H1 (cell line): ENCODE results near the gene SLC39A11.

Experiments
- ATF2 ChIP-seq: IDR thresholded peaks from 2 replicates; pipeline ENCODE4 v1.6.1; 2012; ENCODE audit warnings: low read length, inconsistent platforms
- CTCF ChIP-seq, 3 experiments: IDR thresholded peaks; 1 replicate in 2 of 3; 2 replicates in 1 of 3; pipeline versions ENCODE4 v1.5.1 to v1.6.1; 2011; ENCODE audit warnings: low read length in 3 of 3, mild to moderate bottlenecking in 3 of 3, inconsistent platforms in 2 of 3, low read depth in 1 of 3, moderate library complexity in 1 of 3; ENCODE audit not compliant: insufficient read depth in 1 of 3; ENCODE audit errors: control extremely low read depth in 1 of 3
- EP300 ChIP-seq, 2 experiments: IDR thresholded peaks; 1 replicate in 1 of 2; 2 replicates in 1 of 2; pipeline ENCODE4 v1.6.1; 2011 to 2012; ENCODE audit warnings: low read depth in 2 of 2, low read length in 2 of 2, mild to moderate bottlenecking in 2 of 2, borderline replicate concordance in 1 of 2, inconsistent platforms in 1 of 2, moderate library complexity in 1 of 2
- EZH2 ChIP-seq: fragments of 200-600 bp; sonication (generic); IDR thresholded peaks from 2 replicates; pipeline ENCODE4 v1.7.1; 2012; ENCODE audit warnings: low read depth, mild to moderate bottlenecking, moderate library complexity, low read length, inconsistent platforms; ENCODE audit not compliant: severe bottlenecking
- HDAC6 ChIP-seq: IDR thresholded peaks from one replicate; pipeline ENCODE4 v1.7.1; 2012; ENCODE audit warnings: low read depth, mild to moderate bottlenecking, inconsistent platforms, low read length, moderate library complexity
- POLR2AphosphoS5 ChIP-seq: IDR thresholded peaks from 2 replicates; pipeline ENCODE4 v1.6.1; 2011; ENCODE audit warnings: low read depth, low read length
- RXRA ChIP-seq: IDR thresholded peaks from 2 replicates; pipeline ENCODE4 v1.6.1; 2011; ENCODE audit warnings: low read depth, mild to moderate bottlenecking, low read length, moderate library complexity; ENCODE audit not compliant: insufficient read depth
- TAF7 ChIP-seq: optimal IDR thresholded peaks from 2 replicates; pipeline ENCODE3; 2011; ENCODE audit warnings: low read depth, mild to moderate bottlenecking, inconsistent platforms, low read length, moderate library complexity, borderline replicate concordance
- USF2 ChIP-seq: IDR thresholded peaks from 2 replicates; pipeline ENCODE4 v1.6.1; 2011; ENCODE audit warnings: low read length, improper control_type of control experiment

GRCh38 chr17:72707881-72708280 is 384.6 kb downstream of the SLC39A11 start:
- TF ChIP-seq CTCF (IDR thresholded peaks at IDR 0.05; ENCODE audit: control extremely low read depth in 1 of 3, insufficient read depth in 1 of 3, low read depth in 1 of 3, low read length in 3 of 3), result no peak
- no peak for TF ChIP-seq RXRA
- TF ChIP-seq POLR2AphosphoS5, result no peak
- no peak for TF ChIP-seq USF2
- TF ChIP-seq EP300 (IDR thresholded peaks at IDR 0.05; ENCODE audit: borderline replicate concordance in 1 of 2, low read depth in 2 of 2, low read length in 2 of 2), result no peak
- no peak for TF ChIP-seq ATF2
- no peak for TF ChIP-seq HDAC6
- TF ChIP-seq EZH2, result no peak
- TF ChIP-seq TAF7, result no peak
